Amniotic stem cell (primary cell): ENCODE data around the gene SBK3.
A peak's percentile ranks its signal among the peaks of the same experiment; 100 is the strongest.
"Not testable (repeated sequence)": the region's sequence is repeated elsewhere in the genome, so short reads cannot be mapped to it uniquely, and the experiment has no call there.

Experiments used
- DNase-seq: peaks from one replicate; lab custom pipeline; 2025; lab: John Stamatoyannopoulos, UW

SBK3 gene

DNA sequence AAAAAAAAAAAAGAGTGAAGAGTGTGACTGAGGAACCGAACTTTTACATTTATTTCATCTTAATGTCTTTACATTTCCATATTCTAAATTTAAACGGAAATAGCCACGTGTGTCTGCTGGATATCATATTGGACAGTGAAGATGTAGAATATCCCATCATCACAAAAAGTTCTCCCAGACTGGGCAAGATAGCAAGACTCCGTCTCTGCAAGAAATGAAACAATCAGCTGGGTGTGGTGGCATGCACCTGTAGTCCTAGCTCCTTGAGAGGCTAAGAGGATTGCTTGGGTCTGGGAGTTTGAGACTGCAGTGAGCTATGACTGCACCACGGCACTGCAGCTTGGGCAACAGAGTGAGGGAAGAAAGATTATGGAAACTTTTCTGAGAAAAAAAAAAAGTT is 31.4 kb upstream of the SBK3 start:
- no peak for DNase-seq

DNA sequence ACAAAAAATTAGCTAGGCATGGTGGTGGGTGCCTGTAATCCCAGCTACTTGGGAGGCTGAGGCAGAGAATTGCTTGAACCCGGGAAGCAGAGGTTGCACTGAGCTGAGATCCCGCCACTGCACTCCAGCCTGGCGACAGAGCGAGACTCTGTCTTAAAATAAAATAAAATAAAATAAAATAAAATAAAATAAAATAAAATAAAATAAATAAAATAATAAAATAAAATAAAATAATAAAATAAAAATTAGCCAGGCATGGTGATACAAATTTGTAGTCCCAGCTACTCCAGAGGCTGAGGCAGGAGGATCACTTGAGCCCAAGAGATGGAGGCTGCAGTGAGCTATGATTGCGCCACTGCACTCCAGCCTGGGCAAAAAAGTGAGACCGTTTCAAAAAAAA is 28.6 kb upstream of the SBK3 start:
- not testable (repeated sequence) for DNase-seq

DNA sequence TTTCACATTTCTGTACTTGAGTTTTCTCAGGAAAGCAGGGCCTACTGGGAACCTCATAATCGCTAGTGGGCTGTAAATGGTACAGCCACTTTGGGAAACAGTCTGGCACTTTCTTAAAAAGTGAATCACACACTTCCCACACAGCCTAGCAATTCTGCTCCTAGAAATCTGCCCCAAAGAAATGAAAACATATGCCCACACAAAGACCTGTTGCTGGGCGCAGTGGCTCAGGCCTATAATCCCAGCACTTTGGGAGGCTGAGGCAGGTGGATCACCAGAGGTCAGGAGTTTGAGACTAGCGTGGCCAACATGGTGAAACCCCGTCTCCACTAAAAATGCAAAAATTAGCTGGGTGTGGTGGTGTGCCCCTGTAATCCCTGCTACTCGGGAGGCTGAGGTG is 24.1 kb upstream of the SBK3 start:
- DNase-seq: not testable (repeated sequence)

DNA sequence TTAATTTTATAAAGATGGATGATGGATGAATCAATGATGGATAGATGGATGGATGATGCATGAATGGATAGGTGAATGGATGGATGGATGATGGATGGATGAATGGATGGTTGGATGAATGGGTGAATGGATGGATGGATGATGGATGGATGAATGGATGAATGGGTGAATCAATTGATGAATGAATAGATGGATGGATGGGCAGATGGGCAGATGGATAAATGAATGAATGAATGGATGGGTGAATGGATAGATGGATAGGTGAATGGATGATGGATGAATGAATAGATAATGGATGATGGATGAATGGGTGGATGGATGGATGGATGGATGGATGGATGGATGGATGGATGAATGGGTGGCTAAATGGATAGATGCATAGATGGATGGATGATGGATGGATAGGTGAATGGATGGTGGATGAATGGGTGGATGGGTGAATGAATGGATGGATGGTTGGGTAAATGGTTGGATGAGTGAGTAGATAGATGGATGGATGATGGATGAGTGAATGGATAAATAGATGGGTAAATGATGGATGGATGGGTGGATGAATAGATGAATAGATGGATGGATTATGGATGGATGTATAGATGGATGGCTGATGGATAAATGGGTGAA is 22.5 kb upstream of the SBK3 start:
- DNase-seq: no peak

DNA sequence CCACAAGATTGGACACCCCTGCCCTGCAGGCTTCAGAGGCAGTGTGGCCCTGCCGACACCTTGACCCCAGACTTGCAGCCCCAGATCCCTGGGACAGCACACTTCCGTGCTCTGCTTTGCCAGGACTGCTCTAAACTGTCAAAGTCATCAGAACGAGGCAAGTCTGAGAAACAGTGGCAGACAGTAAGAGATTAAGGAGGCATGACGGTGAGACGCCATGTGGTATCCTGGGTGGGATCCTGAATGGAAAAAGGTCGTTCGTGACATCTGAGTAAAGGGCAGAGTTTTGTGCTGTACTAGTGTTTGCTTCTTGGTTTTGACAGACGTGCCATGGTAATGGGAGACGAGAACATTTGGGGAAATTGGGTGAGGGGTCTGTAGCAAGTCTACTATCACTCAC is 21.5 kb upstream of the SBK3 start:
- DNase-seq: no peak

DNA sequence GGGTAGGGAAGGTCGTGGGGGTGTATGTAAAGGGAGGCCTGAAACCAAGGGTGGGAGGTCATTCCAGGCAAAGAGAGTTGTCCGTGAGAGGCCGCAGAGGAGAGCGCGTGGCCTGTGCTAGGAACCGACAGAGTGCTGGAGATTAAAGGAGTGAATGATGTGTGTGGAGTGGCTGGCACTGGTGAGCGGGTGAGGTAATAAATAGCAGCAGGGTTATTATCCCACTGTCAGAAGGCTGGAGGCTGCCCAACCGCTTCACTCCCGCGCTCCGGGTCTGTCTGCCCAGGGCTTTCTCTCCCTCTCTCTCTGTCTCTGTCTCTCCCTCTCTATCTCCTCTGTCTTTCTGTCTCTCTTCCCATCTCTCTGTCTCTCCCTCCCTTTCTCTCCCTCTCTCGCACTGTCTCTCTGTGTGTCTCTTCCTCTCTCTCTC is 17.9 kb upstream of the SBK3 start:
- no peak for DNase-seq

DNA sequence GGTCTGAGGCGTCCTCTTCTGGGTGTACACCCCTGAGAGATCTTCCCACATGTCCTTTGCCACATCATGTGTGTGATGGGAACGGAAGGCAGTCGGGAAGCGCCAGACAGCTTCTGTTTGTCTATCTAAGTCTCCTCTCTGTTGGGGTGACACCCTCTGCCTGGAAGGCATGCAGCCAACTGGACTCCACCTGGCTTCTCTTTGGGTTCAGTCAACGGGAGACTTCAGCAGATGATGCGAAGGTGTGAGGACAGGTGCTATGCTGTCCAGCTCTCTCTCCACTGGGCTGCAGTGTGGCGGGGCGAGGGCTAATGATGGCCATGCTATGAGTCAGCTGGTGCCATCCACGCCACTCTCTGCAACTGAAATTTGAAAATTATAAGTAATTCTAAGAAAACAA is 14.3 kb upstream of the SBK3 start:
- DNase-seq: no peak

DNA sequence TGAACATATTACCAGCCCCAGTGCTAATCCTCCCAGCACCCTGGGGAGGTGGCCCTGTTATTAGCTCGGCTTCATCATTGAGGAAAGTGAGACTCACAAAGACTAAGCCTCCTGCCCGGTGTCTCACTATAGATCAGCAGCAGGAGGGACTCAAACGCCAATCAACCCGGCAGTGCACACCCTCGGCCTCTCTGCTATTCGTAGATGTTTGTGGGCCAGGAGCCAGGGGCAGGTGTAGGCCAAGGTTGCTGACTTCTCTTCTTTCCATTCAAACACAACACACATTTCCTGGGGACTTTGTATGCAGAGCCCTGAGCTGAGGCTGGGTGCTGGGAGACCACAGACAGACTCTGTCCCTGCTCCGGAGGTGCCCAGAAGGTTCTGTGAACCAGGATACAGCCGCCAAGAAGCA is 9.4 kb upstream of the SBK3 start:
- DNase-seq: no peak

DNA sequence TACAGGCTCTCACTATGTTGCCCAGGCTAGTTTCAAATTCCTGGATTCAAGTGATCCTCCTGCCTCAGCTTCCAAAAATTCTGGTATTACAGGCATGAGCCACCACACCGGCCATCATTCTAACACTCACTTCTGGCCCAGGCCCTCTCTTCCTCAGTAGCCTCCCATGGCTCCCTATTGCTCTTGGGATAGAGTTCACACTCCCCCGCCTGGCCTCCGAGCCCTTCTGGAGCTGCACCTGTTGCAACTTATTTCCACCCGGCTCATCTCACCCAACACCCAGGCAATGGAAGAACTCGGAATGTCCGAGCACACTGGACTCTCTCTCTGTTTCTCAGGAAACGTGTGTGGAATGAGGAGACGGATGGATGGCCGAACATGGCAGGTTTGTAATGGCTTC is 9.0 kb upstream of the SBK3 start:
- DNase-seq: no peak

DNA sequence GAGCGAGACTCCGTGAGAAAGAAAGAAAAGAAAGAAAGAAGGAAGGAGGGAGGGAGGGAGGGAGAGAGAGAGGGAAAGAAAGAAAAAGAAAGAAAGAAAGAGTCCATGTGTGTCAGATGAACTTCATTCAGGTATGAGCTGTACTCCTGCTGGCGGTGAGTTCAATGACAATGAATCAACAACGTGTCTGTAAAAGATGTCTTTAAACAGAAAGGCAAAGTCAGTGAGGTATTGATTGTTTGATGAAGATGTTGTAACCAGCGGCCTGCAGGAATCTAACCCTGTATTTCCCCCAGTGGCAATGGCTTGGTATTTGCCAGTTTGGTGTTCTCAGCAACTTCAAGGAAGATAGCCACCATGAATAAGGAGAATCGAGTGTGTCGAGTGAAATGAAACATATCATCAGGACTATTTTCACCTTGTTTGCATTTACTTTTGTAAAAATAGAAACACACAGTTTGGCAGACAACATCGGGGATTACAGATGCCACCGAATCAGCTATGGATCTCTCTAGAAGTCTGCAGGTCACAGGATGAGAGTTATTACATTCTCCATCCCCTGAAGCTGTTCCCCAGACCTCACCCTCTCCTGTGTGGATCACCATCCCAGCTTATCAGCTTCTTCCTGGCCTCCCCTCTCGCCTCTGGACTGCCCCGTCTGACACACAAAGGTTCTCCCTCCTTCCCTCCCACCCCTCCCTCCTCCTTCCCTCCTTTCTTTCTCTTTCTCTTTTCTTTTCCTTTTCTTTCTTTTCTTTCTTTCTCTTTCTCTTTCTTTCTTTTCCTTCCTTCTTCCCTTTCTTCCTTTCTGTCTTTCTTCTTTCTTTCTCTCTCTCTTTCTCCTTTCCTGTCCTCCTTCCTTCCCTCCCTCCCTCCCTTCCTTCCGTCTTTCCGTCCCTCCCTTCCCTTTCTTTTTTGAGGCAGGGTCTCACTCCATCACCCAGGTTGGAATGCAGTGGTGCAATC is 8.2 kb upstream of the SBK3 start:
- DNase-seq: no peak

DNA sequence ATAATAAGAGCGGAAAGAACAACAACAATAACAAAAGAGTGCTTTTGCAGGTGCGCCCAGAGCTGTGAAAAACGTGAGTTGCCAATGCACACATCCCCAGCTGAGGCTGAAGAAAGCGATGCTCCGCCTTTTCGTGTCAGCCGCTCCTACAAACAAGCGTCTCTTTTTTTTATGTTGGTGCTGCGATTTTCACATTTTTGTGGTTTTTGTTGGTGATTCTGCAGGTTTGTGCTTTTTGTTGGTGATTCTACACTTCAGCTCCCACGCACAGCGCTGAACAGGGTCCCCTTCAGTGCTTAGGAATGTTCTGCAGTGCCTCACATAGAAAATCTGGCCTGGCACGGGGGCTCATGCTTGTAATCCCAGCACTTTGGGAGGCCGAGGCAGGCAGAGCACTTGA is 7.3 kb upstream of the SBK3 start:
- peak; percentile 62 for DNase-seq

DNA sequence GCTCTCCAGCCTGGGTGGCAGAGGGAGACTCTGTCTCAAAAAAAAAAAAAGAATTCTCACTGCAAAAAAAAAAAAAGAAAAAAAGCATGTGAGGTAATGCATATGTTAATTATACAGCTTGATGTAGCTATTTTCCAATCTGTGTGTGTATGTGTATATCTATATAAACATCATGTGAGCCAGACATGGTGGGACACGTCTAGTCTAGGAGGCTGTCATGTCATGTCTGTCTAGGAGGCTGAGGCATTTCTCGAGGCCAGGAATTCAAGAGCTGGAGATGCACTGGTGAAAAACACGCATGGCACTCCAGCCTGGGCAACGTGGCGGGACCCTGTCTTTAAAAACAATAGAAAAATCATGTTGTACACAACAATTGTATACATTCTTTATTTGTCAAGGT is 6.9 kb upstream of the SBK3 start:
- no peak for DNase-seq

DNA sequence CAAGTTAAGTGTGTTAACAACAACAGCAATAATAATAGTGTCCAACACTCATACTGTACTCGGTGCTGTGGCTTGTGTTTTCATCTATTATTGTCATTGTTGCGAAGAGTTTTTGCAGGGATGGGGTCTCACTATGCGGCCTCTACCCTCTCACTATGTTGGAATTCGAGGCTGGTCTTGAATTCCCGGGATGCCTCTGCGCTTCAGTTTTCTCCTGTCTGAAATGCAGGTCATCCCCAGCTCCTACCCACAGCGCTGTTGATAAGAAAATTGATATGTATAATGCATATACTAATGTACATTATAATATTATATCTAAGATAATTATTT is 4.9 kb upstream of the SBK3 start:
- no peak for DNase-seq

DNA sequence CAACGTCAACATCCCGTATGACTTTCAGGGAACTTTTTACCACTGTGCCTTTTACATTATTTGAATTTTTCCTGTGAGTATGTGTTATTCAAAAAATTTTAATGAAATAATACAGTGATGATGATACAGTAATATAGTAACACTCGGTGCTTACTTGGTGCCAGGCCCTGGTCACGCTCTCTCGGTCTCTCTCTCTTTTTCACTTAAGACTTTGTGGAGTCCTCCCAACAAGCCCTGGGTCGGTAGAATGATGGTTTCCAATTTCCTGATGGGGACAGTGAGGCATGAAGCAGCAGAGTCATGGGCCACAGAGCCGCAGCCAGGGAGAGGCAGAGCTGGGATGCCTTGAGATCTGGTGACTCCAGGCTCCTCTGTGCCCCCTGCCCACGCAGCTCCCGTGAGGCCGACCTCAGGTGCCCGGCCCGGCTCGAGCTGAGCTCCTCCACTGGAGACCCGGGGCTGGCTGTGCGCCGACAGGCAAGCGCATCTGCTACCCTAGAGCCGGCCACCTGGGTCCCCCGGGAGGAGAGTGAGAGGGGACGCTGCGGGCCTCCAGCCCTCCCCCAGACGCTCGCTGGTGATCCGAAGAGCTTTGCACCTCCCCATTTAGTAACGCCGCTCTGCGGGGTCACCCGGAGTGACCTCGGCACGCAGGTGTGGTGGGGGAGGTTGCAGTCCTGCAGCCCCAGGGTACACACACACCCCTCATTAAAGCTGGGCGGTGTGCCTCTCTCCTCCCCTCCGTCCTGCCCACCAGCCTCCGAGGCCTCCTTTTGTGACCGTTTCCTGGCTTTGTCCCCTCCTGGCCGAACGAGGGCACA is 4.4 kb upstream of the SBK3 start:
- peak; percentile 88 for DNase-seq

DNA sequence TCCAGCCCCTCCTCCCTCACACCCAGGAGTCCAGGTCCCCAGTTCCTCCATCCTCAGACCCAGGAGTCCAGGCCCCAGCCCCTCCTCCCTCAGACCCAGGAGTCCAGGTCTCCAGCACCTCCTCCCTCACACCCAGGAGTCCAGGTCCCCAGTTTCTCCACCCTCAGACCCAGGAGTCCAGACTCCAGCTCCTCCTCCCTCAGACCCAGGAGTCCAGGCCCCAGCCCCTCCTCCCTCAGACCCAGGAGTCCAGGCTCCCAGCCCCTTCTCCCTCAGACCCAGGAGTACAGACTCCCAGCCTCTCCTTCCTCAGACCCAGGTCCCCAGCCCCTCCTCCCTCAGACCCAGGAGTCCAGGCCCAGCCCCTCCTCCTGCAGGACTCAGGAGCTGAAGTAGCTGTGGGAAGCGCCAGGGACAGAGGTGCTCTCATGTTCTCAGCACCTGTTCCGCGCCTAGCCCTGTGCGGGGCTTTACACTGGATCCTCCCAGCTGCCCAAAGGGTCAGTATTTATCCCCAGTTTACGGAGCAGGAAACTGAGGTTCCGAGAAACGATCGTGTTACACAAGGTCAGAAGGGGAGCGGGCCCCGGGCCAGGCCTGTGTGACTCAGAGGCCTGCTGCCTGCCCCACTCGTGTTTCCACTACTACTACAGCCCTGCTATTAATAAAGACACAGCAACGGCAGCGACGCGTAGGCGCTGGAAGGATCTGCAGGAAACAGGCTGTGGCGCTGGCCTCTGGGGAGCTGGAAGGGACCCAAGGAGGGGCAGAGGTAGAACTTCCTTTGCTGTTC is 1.7 kb upstream of the SBK3 start:
- DNase-seq: no peak

DNA sequence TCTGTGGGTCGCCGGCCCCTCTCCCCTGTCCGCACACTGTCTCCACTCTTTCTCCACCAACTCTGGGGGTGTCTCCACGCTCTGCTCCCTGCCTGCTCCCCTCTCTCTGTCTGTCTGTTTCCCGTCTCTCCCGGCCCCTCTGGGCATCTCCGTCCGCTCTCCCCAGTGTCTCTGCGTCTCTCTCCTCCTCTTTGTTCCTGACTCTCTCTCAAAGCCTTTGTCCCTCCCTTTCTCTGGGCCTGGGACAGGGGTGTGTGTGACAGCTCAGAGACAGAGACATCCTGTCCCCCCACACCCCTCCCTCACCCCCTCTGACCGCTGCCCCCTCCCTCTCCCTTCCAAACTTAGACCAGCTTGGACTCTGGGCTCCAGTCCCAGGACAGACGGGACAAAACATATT is 668 bp upstream of the SBK3 start:
- no peak for DNase-seq

DNA sequence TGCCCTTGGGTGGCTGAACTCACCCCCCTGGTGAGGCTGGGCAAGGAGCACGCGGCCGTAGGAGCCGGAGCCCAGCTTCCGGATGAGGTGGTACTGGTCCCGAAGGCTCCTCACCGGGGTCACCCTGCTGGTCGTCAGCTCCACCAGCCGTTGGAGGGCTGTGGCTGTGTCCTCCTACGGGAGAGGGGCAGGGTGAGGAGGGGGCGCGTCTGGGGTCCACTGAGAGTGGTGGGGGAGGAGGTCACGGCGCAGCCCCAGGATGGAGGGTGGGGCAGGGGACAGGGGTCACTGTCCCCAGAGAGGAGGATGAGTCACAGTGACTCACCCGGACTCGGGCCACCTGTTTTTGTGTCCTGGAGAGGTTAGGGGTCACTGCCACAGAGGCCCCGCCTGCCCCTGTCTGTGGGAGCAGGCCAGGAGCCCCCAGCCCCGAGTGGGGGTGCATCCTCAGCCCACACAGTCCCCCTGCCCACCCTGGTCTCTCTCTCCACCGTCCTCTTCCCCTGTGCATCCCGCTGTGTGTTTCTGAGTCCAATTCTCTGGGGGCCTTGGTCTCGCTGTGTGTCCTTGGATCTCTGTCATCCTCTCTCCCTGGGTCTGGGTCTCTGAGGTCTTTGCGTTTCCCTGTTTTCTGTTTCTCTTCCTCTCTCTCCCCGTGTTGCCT is 435 bp downstream of the SBK3 start:
- DNase-seq: no peak

DNA sequence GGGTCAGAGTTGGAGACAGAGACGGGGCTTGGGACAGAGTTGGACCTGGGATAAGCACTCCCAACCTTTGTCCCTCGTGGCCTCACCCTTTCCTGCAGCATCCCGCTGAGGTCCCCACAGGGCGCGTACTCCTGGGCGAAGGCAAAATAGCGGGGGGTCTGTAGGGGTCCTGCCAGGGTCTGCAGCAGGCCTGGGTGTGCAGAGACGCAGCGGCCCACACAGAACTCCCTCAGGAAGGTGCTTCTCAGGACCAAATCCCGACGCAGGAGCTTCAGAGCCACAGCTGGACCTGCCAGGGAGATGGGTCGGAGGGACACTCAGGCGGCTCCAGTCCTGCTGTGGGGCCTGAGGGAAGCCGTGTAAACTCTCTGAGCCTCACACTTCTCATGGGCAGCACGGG is 1.3 kb downstream of the SBK3 start:
- DNase-seq: no peak

DNA sequence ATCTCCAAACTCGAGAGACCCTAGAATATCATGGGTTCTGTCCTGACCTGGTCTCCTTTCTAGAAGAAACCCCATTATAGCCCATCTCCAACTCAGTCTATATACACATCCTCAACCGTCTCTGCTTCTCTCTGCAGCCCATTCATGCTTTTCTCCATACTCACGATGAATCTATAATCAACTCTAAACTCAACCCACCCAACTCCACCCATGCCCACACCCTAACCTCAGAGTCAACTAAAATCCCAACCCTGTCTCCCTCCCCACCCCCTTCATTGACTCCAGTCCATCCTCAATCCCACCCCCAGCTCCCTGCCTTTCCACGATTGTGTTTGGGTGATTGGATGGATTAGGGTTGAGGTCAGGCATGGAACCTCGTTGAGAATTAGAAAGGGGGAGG is 1.8 kb downstream of the SBK3 start:
- DNase-seq: no peak

DNA sequence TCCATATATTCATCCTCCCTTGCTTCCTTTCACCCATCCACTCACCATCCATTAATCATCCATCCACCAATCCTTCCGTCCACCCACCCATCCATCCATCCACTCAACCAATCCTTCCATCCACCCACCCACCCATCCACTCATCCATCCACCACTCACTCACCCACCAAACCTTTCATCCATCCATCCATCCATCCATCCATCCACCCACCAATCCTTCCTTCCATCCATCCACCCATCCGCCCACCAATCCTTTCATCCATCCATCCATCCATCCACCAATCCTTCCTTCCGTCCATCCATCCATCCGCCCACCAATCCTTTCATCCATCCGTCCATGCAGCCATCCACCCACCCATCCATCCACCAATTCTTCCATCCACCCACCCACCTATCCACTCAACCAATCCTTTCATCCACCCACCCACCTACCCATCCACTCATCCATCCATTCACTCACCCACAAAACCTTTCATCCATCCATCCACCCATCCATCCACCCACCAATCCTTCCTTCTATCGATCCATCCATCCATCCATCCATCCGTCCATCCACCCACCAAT is 3.0 kb downstream of the SBK3 start:
- no peak for DNase-seq

DNA sequence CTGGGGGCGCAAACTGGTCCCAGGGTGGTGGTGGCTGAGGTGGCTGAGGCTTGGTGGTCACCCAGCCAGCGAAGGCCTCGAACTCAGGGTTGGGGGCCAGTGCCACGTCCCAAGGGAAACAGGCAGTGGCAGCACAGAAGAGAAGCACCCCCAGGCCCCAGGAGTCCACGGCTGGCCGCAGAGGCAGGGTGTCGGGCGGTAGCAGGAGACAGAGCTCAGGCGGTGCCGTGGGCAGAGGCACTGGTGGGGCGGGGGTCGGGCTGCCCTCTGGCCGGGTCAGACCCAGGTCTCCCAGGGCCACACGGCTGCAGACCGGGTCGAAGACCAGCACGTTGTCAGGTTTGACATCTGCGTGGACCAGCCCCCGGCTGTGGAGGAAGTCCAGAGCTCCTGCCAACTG is 4.3 kb downstream of the SBK3 start:
- no peak for DNase-seq
